Mammary epithelial cell (primary cell): Measurements from ENCODE around the gene CIAO1.

Source experiments
- CTCF ChIP-seq, 2 donors: IDR thresholded peaks in 1 of 2; conservative IDR thresholded peaks in 1 of 2; 2 replicates each; pipeline ENCODE4 v1.5.1; 2011 to 2012; ENCODE audit warnings: inconsistent platforms in 2 of 2, low read length in 2 of 2, mild to moderate bottlenecking in 2 of 2, control low read depth in 1 of 2, low read depth in 1 of 2; ENCODE audit not compliant: insufficient read depth in 1 of 2; ENCODE audit errors: extremely low read depth in 1 of 2
- EZH2 ChIP-seq: IDR thresholded peaks from 2 replicates; pipeline ENCODE4 v1.6.1; 2012; ENCODE audit warnings: low read length, inconsistent platforms, borderline replicate concordance

GRCh38 chr2:96233880-96234316 lies 32.1 kb upstream of the CIAO1 start:
- no peak for TF ChIP-seq CTCF (conservative IDR thresholded peaks at IDR 0.05 in 1 of 2, IDR thresholded peaks at IDR 0.05 in 1 of 2; ENCODE audit: extremely low read depth in 1 of 2, insufficient read depth in 1 of 2, low read depth in 1 of 2, low read length in 2 of 2)
- no peak for TF ChIP-seq EZH2
